Epithelial cell of proximal tubule (primary cell): Measurements from ENCODE around the gene RBM47. TPM values are rescaled to one million over a fixed set of nuclear protein-coding genes. Genes with fewer than 3 reads are reported as not detected.
A peak's percentile ranks its signal among the peaks of the same experiment; 100 is the strongest.
"Not testable (repeated sequence)": the region's sequence is repeated elsewhere in the genome, so short reads cannot be mapped to it uniquely, and the experiment has no call there.

Experiments used
- DNase-seq: peaks from one replicate; pipeline ENCODE4 v3.0.0-alpha.2; 2011; ENCODE audit warnings: low read depth
- H3K4me3 ChIP-seq: 2 replicates; pipeline ENCODE4 v1.5.1; 2011; ENCODE audit warnings: low read depth, mild to moderate bottlenecking, low read length
- CTCF ChIP-seq: conservative IDR thresholded peaks from 2 replicates; pipeline ENCODE4 v1.5.1; 2012; ENCODE audit warnings: low read depth, mild to moderate bottlenecking, low read length
- total RNA-seq: library from RNA; depleted of rRNA; stranded (reverse); fragments of >200 nt; gene quantifications from 2 replicates; pipeline ENCODE4 v1.2.3, GENCODE V29; 2015

The RBM47 gene
- total RNA-seq, 1 donor from 2014 or later: 42.9 TPM

DNA sequence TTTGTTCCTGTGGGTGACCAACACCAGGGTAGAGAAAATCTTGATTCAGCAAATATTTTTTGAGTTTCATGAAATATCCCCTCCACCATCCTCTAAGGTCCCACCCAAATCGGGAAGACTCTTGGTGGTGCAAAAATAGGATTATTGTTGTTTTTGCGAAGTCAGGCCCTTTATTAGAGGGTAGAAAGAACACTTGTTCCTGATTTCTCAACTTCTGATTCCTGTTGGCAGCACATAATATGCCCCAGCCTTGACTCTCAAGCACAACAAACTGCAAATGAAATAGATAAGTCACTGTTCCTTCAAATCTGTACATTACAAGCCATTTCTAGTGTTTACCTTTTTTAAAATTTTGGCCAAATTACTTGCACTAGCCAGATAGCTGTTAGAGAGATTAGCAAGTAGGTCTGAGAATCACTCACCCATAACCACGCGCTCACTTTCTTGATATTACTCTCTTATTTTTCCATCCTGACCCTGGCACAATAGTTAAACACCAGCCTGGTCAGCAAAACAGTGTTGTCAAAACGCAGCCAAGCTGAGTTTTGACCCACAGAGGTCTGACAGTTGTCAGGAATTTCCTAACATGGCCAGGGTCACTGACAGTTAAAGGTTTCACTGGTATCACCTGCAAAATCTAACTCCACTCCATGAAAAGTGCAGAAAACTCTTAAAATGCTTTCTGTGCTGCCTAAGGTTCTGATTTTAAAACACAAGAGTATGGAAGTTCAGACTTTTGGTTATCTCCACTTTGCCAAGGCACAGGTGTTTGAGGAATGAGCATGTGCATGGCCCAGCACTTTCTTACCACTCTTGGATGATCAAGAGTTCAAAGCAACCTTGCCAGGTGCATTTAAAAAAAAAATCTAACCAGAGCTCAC, 69.8 kb downstream of the RBM47 start:
- no peak for TF ChIP-seq CTCF
- no peak for DNase-seq
- no peak overlapping the region for H3K4me3 ChIP-seq

DNA sequence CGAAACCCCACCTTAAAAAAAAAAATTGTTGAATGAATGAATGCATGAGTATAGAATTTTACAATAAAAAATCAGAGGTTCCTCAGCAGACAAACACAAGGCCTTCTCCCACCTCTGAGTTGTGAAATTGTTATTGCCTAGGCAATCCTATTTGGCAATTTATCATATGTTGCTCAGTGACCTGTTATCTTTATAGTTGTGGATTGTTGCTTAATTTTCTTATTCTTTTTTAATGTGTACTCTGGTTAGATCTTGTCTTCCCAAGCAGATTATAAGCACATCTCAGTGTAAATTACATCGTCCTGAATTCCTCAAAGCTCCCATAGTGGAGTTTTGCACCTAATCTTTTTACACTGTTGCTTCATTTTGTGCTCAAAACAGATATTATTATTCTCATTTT, 71.9 kb downstream of the RBM47 start:
- no peak overlapping the region for H3K4me3 ChIP-seq
- TF ChIP-seq CTCF: no peak
- no peak for DNase-seq

GRCh38 chr4:40555176-40555900, 74.3 kb downstream of the RBM47 start:
- H3K4me3 ChIP-seq: no peak overlapping the region
- no peak for TF ChIP-seq CTCF
- no peak for DNase-seq

DNA sequence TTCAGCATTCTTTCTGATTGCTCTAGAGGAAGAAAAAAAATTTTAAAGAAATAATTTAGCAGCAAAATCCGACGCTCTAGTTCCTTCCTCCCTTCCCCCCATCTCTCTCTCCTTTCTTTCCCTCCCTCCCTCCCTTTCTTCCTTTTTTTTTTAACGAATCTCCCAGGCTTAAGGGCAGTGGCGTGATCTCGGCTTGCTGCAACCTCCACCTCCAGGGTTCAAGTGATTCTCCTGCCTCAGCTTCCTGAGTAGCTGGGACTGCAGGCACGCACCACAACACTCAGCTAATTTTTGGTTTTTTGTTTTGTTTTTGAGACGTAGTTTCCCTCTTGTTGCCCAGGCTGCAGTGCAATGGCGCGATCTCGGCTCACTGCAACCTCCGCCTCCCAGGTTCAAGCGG, 75.0 kb downstream of the RBM47 start:
- DNase-seq, H3K4me3 ChIP-seq: not testable (repeated sequence)

GRCh38 chr4:40553995-40554394, 75.7 kb downstream of the RBM47 start:
- no peak for TF ChIP-seq CTCF
- no peak overlapping the region for H3K4me3 ChIP-seq
- DNase-seq: no peak

GRCh38 chr4:40552536-40552935, 77.1 kb downstream of the RBM47 start:
- DNase-seq: no peak
- TF ChIP-seq CTCF: no peak
- no peak overlapping the region for H3K4me3 ChIP-seq

- not testable (repeated sequence) for DNase-seq
- H3K4me3 ChIP-seq: peak overlapping the region; percentile 21
Measured at GRCh38 chr4:40551568-40552136, 78.0 kb downstream of the RBM47 start.
